GM12875 (cell line): ENCODE data around the gene NUDT9.
A peak's percentile ranks its signal among the peaks of the same experiment; 100 is the strongest.
"Not testable (repeated sequence)": the region's sequence is repeated elsewhere in the genome, so short reads cannot be mapped to it uniquely, and the experiment has no call there.

Experiments
- H3K4me3 ChIP-seq: one replicate; pipeline ENCODE4 v1.5.1; 2011; ENCODE audit warnings: low read depth, low read length, control low read depth
- TF ChIP-seq, protein P1 (sequence below): IDR thresholded peaks from 2 replicates; pipeline ENCODE4 v1.5.1; 2011; ENCODE audit warnings: low read depth, mild to moderate bottlenecking, control low read depth, inconsistent platforms, low read length, moderate library complexity, borderline replicate concordance; ENCODE audit not compliant: insufficient read depth

The NUDT9 gene

DNA sequence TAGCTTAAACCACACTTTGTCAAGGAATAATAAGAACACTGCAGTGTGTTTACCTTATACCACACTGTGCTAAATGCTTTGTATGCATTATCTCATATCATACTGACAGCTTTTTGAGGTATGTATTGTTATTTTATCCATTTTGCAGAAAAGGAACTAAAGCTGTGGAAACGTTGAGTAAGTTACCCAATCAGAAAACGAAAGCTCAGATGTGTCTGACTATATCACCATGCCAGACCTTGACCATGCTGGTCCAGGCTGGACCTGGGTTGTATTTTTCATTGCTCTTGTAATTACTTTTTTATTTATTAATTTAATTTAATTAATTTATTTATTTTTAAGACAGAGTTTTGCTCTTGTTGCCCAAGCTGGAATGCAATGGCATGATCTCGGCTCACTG, 33.5 kb upstream of the NUDT9 start:
- TF ChIP-seq, protein P1, sequence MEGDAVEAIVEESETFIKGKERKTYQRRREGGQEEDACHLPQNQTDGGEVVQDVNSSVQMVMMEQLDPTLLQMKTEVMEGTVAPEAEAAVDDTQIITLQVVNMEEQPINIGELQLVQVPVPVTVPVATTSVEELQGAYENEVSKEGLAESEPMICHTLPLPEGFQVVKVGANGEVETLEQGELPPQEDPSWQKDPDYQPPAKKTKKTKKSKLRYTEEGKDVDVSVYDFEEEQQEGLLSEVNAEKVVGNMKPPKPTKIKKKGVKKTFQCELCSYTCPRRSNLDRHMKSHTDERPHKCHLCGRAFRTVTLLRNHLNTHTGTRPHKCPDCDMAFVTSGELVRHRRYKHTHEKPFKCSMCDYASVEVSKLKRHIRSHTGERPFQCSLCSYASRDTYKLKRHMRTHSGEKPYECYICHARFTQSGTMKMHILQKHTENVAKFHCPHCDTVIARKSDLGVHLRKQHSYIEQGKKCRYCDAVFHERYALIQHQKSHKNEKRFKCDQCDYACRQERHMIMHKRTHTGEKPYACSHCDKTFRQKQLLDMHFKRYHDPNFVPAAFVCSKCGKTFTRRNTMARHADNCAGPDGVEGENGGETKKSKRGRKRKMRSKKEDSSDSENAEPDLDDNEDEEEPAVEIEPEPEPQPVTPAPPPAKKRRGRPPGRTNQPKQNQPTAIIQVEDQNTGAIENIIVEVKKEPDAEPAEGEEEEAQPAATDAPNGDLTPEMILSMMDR, result no peak
- H3K4me3 ChIP-seq, result no peak overlapping the region

DNA sequence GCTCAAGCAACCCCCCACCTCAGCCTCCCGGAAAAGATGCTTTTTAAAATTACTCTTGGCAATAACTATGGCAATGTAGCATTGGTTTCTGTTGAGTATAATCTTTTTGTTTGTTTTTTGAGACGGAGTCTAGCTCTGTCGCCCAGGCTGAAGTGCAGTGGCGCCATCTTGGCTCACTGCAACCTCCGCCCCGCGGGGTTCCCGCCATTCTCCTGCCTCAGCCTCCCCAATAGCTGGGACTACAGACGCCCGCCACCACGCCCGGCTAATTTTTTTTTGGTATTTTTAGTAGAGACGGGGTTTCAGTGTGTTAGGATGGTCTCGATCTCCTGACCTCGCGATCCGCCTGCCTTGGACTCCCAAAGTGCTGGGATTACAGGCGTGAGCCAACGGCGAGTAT, 32.3 kb upstream of the NUDT9 start:
- peak overlapping the region; percentile 18 for H3K4me3 ChIP-seq

DNA sequence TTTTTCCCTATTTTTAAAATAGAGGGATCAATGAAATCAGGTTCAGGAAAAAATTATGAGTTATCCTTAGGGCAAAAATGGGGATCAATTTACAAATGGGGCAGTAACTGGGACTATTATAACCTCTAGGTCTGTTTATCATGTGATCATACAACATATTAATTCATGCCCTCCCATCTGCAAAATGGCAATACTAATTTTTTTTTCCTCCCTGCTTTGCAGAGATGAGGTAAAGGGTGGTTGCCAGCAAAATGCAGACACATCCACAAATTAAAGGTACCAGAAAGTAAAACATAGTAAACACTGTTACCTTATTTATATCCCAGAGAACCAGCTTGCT, 31.9 kb upstream of the NUDT9 start:
- H3K4me3 ChIP-seq, result peak overlapping the region; percentile 66
- TF ChIP-seq, protein P1, result no peak

DNA sequence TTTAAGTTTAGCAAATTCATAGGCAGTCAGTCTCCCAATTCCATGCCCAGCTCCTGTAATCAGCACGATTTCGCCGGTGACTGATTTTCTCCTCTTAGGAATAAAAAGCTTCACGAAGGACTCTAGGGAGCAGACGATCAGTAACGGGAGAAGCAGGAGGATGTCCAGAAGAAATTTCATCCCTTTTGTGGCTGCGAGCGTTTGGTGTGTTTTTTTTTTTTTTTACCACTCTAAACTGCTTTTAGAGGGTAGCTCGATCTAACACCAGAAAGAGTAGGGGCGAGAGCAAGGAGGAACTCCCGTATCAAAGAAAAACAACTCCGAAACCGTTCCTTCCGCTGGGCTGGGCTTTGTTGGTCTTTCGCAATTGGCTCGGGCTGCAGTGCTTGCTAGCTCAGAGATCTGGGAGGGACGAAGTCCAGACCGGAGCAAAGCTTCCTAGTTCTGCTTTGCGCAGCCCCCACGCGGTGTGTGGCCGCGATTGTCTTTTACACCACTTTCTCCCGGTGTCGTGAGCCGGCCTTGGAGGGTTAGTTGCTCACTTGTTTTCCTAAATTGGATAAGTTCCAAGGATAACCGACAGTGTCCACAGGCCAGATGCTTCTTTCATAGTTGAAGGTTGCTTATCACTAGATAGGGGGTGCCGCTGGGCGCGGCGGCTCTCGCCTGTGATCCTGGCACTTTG, 31.3 kb upstream of the NUDT9 start, which contains the start of gene HSD17B11:
TSS of gene HSD17B11 (minus strand) at position 298 of the 685 bp plus-strand sequence. CDS start at position 180, 118 bp downstream.
- peak within 1 kb of the TSS; percentile 66 for H3K4me3 ChIP-seq
- TF ChIP-seq, protein P1, result no peak

DNA sequence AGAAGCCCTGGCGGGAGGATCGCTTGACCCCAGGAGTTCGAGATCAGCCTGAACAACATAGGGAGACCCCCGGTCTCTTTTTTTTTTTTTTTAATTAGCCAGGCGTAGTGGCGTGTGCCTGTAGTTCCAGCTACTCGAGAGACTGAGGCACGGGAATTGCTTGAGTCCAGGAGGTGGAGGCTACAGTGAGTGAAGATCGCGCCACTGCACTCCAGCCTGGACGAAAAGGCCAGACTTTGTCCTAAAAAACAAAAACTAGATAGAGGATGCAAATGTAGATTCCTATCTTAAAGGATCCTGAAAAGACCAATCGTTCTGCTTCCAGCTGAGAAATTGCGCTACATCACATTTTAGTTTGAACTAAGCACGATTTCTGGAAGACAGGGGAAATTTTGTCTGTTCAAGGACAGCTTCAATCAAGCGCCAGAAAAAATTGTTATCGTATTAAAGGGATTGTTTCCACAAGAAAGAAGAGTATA, 30.8 kb upstream of the NUDT9 start:
- TF ChIP-seq, protein P1, result no peak
- peak overlapping the region; percentile 66 for H3K4me3 ChIP-seq

DNA sequence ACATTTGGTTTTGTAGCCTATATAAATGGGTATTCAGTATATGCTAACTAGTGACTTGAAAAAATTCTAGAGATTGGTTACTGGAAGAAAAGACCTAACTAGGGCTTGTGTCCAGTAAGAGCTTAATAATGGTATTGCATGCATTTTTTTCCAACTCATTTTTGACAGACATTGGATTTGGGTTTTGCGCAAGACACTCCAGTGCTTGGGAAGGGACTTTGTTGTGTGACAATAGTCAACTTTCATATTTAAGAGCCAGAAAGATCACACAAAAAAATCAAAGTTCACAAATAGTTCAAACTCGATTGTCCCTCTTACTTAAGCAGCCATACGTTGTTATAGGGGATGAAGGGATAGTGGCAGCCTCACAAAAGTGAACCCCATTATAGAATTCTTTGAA, 30.2 kb upstream of the NUDT9 start:
- no peak overlapping the region for H3K4me3 ChIP-seq
- TF ChIP-seq, protein P1, result no peak

DNA sequence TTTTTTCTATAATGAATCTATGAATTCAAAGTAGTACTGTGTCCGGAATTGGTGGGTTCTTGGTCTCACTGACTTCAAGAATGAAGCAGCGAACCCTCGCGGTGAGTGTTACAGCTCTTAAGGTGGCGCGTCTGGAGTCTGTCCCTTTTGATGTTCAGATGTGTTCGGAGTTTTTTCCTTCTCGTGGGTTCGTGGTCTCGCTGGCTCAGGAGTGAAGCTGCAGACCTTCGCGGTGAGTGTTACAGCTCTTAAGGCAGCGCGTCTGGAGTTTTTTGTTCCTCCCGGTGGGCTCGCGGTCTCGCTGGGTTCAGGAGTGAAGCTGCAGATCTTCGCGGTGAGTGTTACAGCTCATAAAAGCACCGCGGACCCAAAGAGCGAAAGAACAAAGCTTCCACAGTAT, 27.3 kb upstream of the NUDT9 start:
- not testable (repeated sequence) for H3K4me3 ChIP-seq

DNA sequence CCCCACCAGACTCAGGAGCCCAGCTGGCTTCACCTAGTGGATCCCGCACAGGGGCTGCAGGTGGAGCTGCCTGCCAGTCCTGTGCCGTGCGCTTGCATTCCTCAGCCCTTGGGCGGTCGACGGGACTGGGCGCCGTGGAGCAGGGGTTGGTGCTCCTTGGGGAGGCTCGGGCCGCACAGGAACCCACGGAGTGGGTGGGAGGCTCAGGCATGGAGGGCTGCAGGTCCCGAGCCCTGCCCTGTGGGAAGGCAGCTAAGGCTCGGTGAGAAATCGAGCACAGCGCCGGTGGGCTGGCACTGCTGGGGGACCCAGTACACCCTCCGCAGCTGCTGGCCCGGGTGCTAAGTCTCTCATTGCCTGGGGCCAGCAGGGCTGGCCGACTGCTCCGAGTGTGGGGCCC, 26.5 kb upstream of the NUDT9 start:
- not testable (repeated sequence) for H3K4me3 ChIP-seq

DNA sequence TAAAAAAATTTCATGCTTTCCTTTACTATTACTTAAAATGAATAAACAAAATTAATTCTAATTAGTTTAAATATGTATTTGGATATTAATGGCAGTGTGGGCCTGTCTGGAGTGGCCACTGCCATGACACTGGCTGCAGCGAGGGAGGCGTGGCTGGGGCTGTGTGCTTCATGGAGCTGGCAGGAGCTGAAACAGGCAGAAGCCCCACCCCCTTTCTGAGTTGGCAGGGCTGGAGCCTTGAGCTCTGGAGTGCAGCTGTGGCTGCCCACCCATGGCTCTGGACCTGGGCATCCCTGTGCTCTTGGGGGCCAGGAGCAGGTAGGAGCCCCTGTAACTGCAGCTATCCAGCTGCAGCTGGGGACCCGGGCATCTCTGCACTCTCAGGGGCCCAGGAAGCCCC, 23.2 kb upstream of the NUDT9 start:
- no peak overlapping the region for H3K4me3 ChIP-seq
- TF ChIP-seq, protein P1, result no peak
